ENCODE data around the gene GGCX.

Gene GGCX

GRCh38 chr2:85580206-85580605, 18.9 kb upstream of the GGCX start:
- H3K4me3 ChIP-seq (ENCODE audit: low read depth, low read length) = no peak overlapping the region
- H3K9me3 ChIP-seq (ENCODE audit: control insufficient read depth, insufficient read depth, low read depth, low read length) = no peaks in the 10 kb centered on the region
- peaks cover 0 to 20% of the 10 kb centered on the region in 2 experiments; a peak in 2 of 3 replicates for H3K36me3 ChIP-seq (ENCODE audit: control insufficient read depth in 2 of 2, insufficient read depth in 1 of 2, low read length in 2 of 2)
- TF ChIP-seq HOXD13 (CRISPR knock-in tag; IDR thresholded peaks at IDR 0.05; ENCODE audit: borderline replicate concordance) = no peak
- TF ChIP-seq ZFP41 (tag by site-specific recombination; IDR thresholded peaks at IDR 0.05; ENCODE audit: borderline replicate concordance) = no peak
- TF ChIP-seq PRDM2 (tag by site-specific recombination; IDR thresholded peaks at IDR 0.05; ENCODE audit: borderline replicate concordance) = no peak
- no peak for TF ChIP-seq ZNF23 (tag by site-specific recombination; IDR thresholded peaks at IDR 0.05; ENCODE audit: borderline replicate concordance)
- TF ChIP-seq ZNF416 (tag by site-specific recombination; IDR thresholded peaks at IDR 0.05) = no peak
- TF ChIP-seq PRDM6 (tag by site-specific recombination; IDR thresholded peaks at IDR 0.05) = no peak
- TF ChIP-seq ZNF10 (tag by site-specific recombination; IDR thresholded peaks at IDR 0.05) = no peak
- TF ChIP-seq KLF1 (tag by site-specific recombination; IDR thresholded peaks at IDR 0.05) = no peak
- TF ChIP-seq WT1 (tag by site-specific recombination; IDR thresholded peaks at IDR 0.05) = no peak
- TF ChIP-seq ZNF155 (tag by site-specific recombination; IDR thresholded peaks at IDR 0.05) = no peak
- no peak for TF ChIP-seq ZNF488 (tag by site-specific recombination; IDR thresholded peaks at IDR 0.05)
- TF ChIP-seq EGR2 (tag by site-specific recombination; IDR thresholded peaks at IDR 0.05; ENCODE audit: low read depth) = no peak
- no peak for TF ChIP-seq ZNF555 (tag by site-specific recombination; conservative IDR thresholded peaks at IDR 0.05)
- TF ChIP-seq ZNF777 (tag by site-specific recombination; IDR thresholded peaks at IDR 0.05; ENCODE audit: borderline replicate concordance) = no peak
- no peak for TF ChIP-seq SETDB1 (IDR thresholded peaks at IDR 0.05; ENCODE audit: insufficient read length, low read length)
- TF ChIP-seq ZNF529 (tag by site-specific recombination; IDR thresholded peaks at IDR 0.05; ENCODE audit: insufficient replicate concordance) = no peak
- TF ChIP-seq ZBTB17 (tag by site-specific recombination; IDR thresholded peaks at IDR 0.05) = no peak
- no peak for TF ChIP-seq ZBTB10 (tag by site-specific recombination; IDR thresholded peaks at IDR 0.05)
- no peak for TF ChIP-seq ZBTB21 (tag by site-specific recombination; IDR thresholded peaks at IDR 0.05)
- no peak for TF ChIP-seq ZNF274 (IDR thresholded peaks at IDR 0.05; ENCODE audit: low read length)
- TF ChIP-seq ZNF274 (tag by site-specific recombination; IDR thresholded peaks at IDR 0.05; ENCODE audit: borderline replicate concordance) = no peak
- no peak overlapping the region for H3K27ac ChIP-seq (ENCODE audit: extremely low read depth, low read depth, low read length)
- CTCF ChIA-PET = interaction anchor here (0.8 kb wide), 1 partner anchor 24 kb away, joined by 3 read pairs; no protein-coding TSS in a partner anchor
- peaks cover 14% of the 10 kb centered on the region for H3K4me1 ChIP-seq (ENCODE audit: control insufficient read depth, insufficient read depth, low read length)
- POLR2A ChIA-PET = no interaction called here

Data from HEK293 (cell line).